HepG2 (cell line): ENCODE results near the gene RRBP1. TPM values are rescaled to one million over a fixed set of nuclear protein-coding genes. Genes with fewer than 3 reads are reported as not detected.

Experiments
- ARHGAP35 ChIP-seq: sonication (generic); formaldehyde crosslinking; IDR thresholded peaks from 2 replicates; pipeline ENCODE4 v1.9.0; 2022; ENCODE audit warnings: mild to moderate bottlenecking, inconsistent platforms, moderate library complexity, missing genetic modification reagents, borderline replicate concordance
- FOXA1 ChIP-seq, 2 experiments: fragments of 450-650 bp in 1 of 2; sonication (generic) in 1 of 2; formaldehyde crosslinking in 1 of 2; IDR thresholded peaks; 2 replicates each; pipeline versions ENCODE4 v1.4.0 to v1.6.1; 2016 to 2020; ENCODE audit warnings: missing genetic modification reagents in 1 of 2
- GLI4 ChIP-seq: sonication (generic); formaldehyde crosslinking; IDR thresholded peaks from 2 replicates; pipeline ENCODE4 v1.5.1; 2020; ENCODE audit warnings: missing genetic modification reagents, mild to moderate bottlenecking, moderate library complexity, borderline replicate concordance
- GRHL1 ChIP-seq: sonication (generic); formaldehyde crosslinking; conservative IDR thresholded peaks from 2 replicates; pipeline ENCODE4 v1.8.0; 2022; ENCODE audit warnings: missing genetic modification reagents
- HIC2 ChIP-seq: sonication (generic); formaldehyde crosslinking; IDR thresholded peaks from 2 replicates; pipeline ENCODE4 v1.9.0; 2022; ENCODE audit warnings: low read depth, missing genetic modification reagents
- HNRNPL ChIP-seq: fragments of 200-400 bp; formaldehyde crosslinking; IDR thresholded peaks from 2 replicates; pipeline ENCODE4 v1.6.1; 2017; ENCODE audit warnings: mild to moderate bottlenecking, low read depth, low read length
- HOXA3 ChIP-seq: sonication (generic); formaldehyde crosslinking; IDR thresholded peaks from 2 replicates; pipeline ENCODE4 v1.5.0; 2020; ENCODE audit warnings: missing genetic modification reagents
- MNT ChIP-seq: fragments of 450-650 bp; IDR thresholded peaks from 2 replicates; pipeline ENCODE4 v1.6.1; 2016
- NR2F2 ChIP-seq: IDR thresholded peaks from 2 replicates; pipeline ENCODE4 v1.6.1; 2012; ENCODE audit warnings: low read depth, inconsistent platforms, borderline replicate concordance
- PBX3 ChIP-seq: sonication (generic); formaldehyde crosslinking; IDR thresholded peaks from 2 replicates; pipeline ENCODE4 v1.8.1; 2023; ENCODE audit warnings: missing genetic modification reagents, inconsistent platforms, borderline replicate concordance
- TARDBP ChIP-seq: sonication (generic); formaldehyde crosslinking; IDR thresholded peaks from 2 replicates; pipeline ENCODE4 v1.8.0; 2022; ENCODE audit warnings: mild to moderate bottlenecking, missing genetic modification reagents
- TCF7L2 ChIP-seq: IDR thresholded peaks from 2 replicates; pipeline ENCODE4 v1.6.1; 2011; ENCODE audit warnings: mild to moderate bottlenecking, low read depth, low read length, moderate library complexity
- TEAD2 ChIP-seq: sonication (generic); formaldehyde crosslinking; IDR thresholded peaks from 2 replicates; pipeline ENCODE4 v1.9.0; 2021; ENCODE audit warnings: missing genetic modification reagents
- TOPORS ChIP-seq: sonication (generic); formaldehyde crosslinking; IDR thresholded peaks from 2 replicates; pipeline ENCODE4 v1.8.0; 2023; ENCODE audit warnings: mild to moderate bottlenecking, missing genetic modification reagents
- ZC3H13 ChIP-seq: sonication (generic); formaldehyde crosslinking; IDR thresholded peaks from 2 replicates; pipeline ENCODE4 v1.8.1; 2023; ENCODE audit warnings: mild to moderate bottlenecking, missing genetic modification reagents, moderate library complexity
- ZC3H4 ChIP-seq: sonication (generic); formaldehyde crosslinking; IDR thresholded peaks from 2 replicates; pipeline ENCODE4 v1.4.0; 2020; ENCODE audit warnings: missing genetic modification reagents, borderline replicate concordance
- ZKSCAN1 ChIP-seq: fragments of 150-350 bp; IDR thresholded peaks from 2 replicates; pipeline ENCODE4 v1.6.1; 2014; ENCODE audit warnings: low read length
- ZNF138 ChIP-seq: sonication (generic); formaldehyde crosslinking; IDR thresholded peaks from 2 replicates; pipeline ENCODE4 v1.5.0; 2020; ENCODE audit warnings: mild to moderate bottlenecking, low read depth, missing genetic modification reagents
- ZNF367 ChIP-seq: sonication (generic); formaldehyde crosslinking; IDR thresholded peaks from 2 replicates; pipeline ENCODE4 v1.4.0; 2020; ENCODE audit warnings: missing genetic modification reagents, borderline replicate concordance
- ZNF512 ChIP-seq: sonication (generic); formaldehyde crosslinking; IDR thresholded peaks from 2 replicates; pipeline ENCODE4 v1.4.0; 2020; ENCODE audit warnings: mild to moderate bottlenecking, missing genetic modification reagents
- ZNF569 ChIP-seq: sonication (generic); formaldehyde crosslinking; IDR thresholded peaks from 2 replicates; pipeline ENCODE4 v1.5.0; 2020; ENCODE audit warnings: mild to moderate bottlenecking, missing genetic modification reagents, moderate library complexity, borderline replicate concordance
- polyA plus RNA-seq, 8 experiments: library from polyadenylated mRNA; depleted of rRNA in 3 of 8; stranded (reverse) in 7 of 8; unstranded in 1 of 8; fragments of >200 nt; fragmentation: Illumina TruSeq in 4 of 8; extraction: Trizol in 4 of 8; gene quantifications; 2 replicates each; pipeline versions ENCODE4 v1.2.1 to v1.2.3, GENCODE V29; 2011 to 2016; ENCODE audit warnings: low read depth in 4 of 8, missing spikeins in 1 of 8, mixed read lengths in 1 of 8; ENCODE audit not compliant: insufficient read depth in 1 of 8
- total RNA-seq, 5 experiments: library from RNA; depleted of rRNA; stranded (reverse); fragments of >200 nt; fragmentation: Illumina TruSeq; extraction: Trizol; gene quantifications; 2 replicates each; pipeline ENCODE4 v1.2.3, GENCODE V29; 2016; ENCODE audit warnings: low read depth in 1 of 5

RRBP1 gene
- total and polyA plus RNA-seq, 2 of the 13 experiments (the other 11 are each of a cell fraction or from before 2014, with no cell fraction given), result 150 to 222 TPM

GRCh38 chr20:17569616-17570346, 112.3 kb downstream of the RRBP1 start, which contains the start of gene DSTN (continued):
- TF ChIP-seq HOXA3 (peak; percentile 74), ZNF367 (CRISPR knock-in tag) (no peak), TEAD2 (CRISPR knock-in tag) (no peak), GLI4 (CRISPR knock-in tag) (no peak; the same call in 1 of the 2 replicates), ZC3H4 (peak; percentile 76; the same call in 1 of the 2 replicates), TARDBP (CRISPR knock-in tag) (no peak; the same call in 1 of the 2 replicates), NR2F2 (no peak), HNRNPL (0 out of 2 replicates have a peak, but pooled peaks have one; percentile 9), TCF7L2 (no peak), ZKSCAN1 (no peak), ZC3H13 (CRISPR knock-in tag) (peak; percentile 57; the same call in 1 of the 2 replicates), ZNF512 (CRISPR knock-in tag) (no peak), HIC2 (peak; percentile 83), FOXA1 (IDR thresholded peaks at IDR 0.05) (no peak), FOXA1 (CRISPR knock-in tag; IDR thresholded peaks at IDR 0.05) (no peak; the same call in 1 of the 2 replicates), TOPORS (no peak), PBX3 (CRISPR knock-in tag) (no peak), GRHL1 (no peak), MNT (peak; percentile 10; the same call in 1 of the 2 replicates), ZNF569 (0 out of 2 replicates have a peak, but pooled peaks have one; percentile 63), ZNF138 (CRISPR knock-in tag) (no peak), ARHGAP35 (CRISPR knock-in tag) (peak; percentile 96; the same call in 1 of the 2 replicates)
